H1 (cell line): ENCODE measurements around the gene ART5. TPM values are rescaled to one million over a fixed set of nuclear protein-coding genes. Genes with fewer than 3 reads are reported as not detected.

Source experiments
- CTCF ChIA-PET: fragments of 300-600 bp; sonication (Branson Sonifier 250); formaldehyde crosslinking; loops from one replicate; lab custom pipeline; 2021; ENCODE audit not compliant: partially characterized antibody; lab: Charles Lee
- POLR2A ChIA-PET: fragments of 300-600 bp; sonication (Branson Sonifier 250); formaldehyde crosslinking; loops from one replicate; lab custom pipeline; 2021; ENCODE audit warnings: inconsistent platforms; ENCODE audit not compliant: partially characterized antibody; lab: Charles Lee
- DNase-seq, 2 experiments: peaks; one replicate each; pipeline versions ENCODE4 v3.0.0 to v3.0.0-alpha.2; 2010 to 2022; ENCODE audit warnings: low spot score in 2 of 2, low read depth in 1 of 2, mixed read lengths in 1 of 2
- FAIRE-seq: peaks from 2 replicates; lab custom pipeline; 2011; peaks lifted over from hg19 to GRCh38; lab: Jason Lieb, UNC
- H2AFZ ChIP-seq: 2 replicates; pipeline ENCODE4 v1.8.1; 2012; ENCODE audit warnings: low read length, inconsistent platforms
- H2AK5ac ChIP-seq: 2 replicates; pipeline ENCODE4 v1.6.1; 2013; ENCODE audit warnings: low read depth, low read length
- H2BK120ac ChIP-seq: replicated peaks from 2 replicates; pipeline ENCODE3; 2013; ENCODE audit warnings: low read depth, low read length, inconsistent platforms
- H2BK12ac ChIP-seq: 2 replicates; pipeline ENCODE4 v1.6.1; 2013; ENCODE audit warnings: low read depth, low read length
- H2BK15ac ChIP-seq: 2 replicates; pipeline ENCODE4 v1.6.1; 2013; ENCODE audit warnings: low read length
- H2BK20ac ChIP-seq: 2 replicates; pipeline ENCODE4 v1.6.1; 2013; ENCODE audit warnings: low read length
- H2BK5ac ChIP-seq: 2 replicates; pipeline ENCODE4 v1.6.1; 2013; ENCODE audit warnings: low read depth, low read length
- H3K14ac ChIP-seq: 2 replicates; pipeline ENCODE4 v1.6.1; 2013; ENCODE audit warnings: inconsistent platforms; ENCODE audit not compliant: insufficient read length
- H3K18ac ChIP-seq: 2 replicates; pipeline ENCODE4 v1.6.1; 2013; ENCODE audit warnings: low read length; ENCODE audit errors: extremely low read depth
- H3K23ac ChIP-seq: 2 replicates; pipeline ENCODE4 v1.6.1; 2013; ENCODE audit warnings: inconsistent platforms; ENCODE audit not compliant: insufficient read length
- H3K23me2 ChIP-seq: 2 replicates; pipeline ENCODE4 v1.6.1; 2013; ENCODE audit warnings: low read depth, low read length
- H3K27ac ChIP-seq: 2 replicates; pipeline ENCODE4 v1.6.1; 2011; ENCODE audit warnings: low read depth, low read length, inconsistent platforms
- H3K27me3 ChIP-seq, 4 experiments: replicated peaks in 1 of 4; 1 replicate in 1 of 4; 2 replicates in 3 of 4; pipeline versions ENCODE4 v1.6.1 to v1.8.1; 2011 to 2013; ENCODE audit warnings: low read length in 3 of 4, mild to moderate bottlenecking in 3 of 4, inconsistent platforms in 2 of 4, mixed read lengths in 2 of 4, moderate library complexity in 1 of 4; ENCODE audit not compliant: control insufficient read depth in 3 of 4, insufficient read depth in 3 of 4; ENCODE audit errors: extremely low read depth in 1 of 4
- H3K36me3 ChIP-seq, 4 experiments: 2 replicates each; pipeline versions ENCODE4 v1.6.1 to v1.8.1; 2011 to 2013; ENCODE audit warnings: mild to moderate bottlenecking in 4 of 4, low read length in 3 of 4, moderate library complexity in 2 of 4, control low read depth in 1 of 4, inconsistent platforms in 1 of 4; ENCODE audit not compliant: insufficient read depth in 4 of 4, control insufficient read depth in 2 of 4
- H3K4ac ChIP-seq: replicated peaks from 2 replicates; pipeline ENCODE3; 2013; ENCODE audit warnings: low read length, low read depth, mixed read lengths, inconsistent platforms; ENCODE audit not compliant: insufficient read length
- H3K4me1 ChIP-seq, 4 experiments: replicated peaks in 1 of 4; 1 replicate in 1 of 4; 2 replicates in 3 of 4; pipeline versions ENCODE4 v1.6.1 to v1.8.1; 2011 to 2013; ENCODE audit warnings: low read length in 3 of 4, inconsistent platforms in 2 of 4, mixed read lengths in 1 of 4; ENCODE audit not compliant: insufficient read depth in 4 of 4, control insufficient read depth in 3 of 4
- H3K4me2 ChIP-seq, 2 experiments: 2 replicates each; pipeline versions ENCODE4 v1.6.1 to v1.8.1; 2011 to 2013; ENCODE audit warnings: low read depth in 2 of 2, low read length in 2 of 2, control low read depth in 1 of 2, inconsistent platforms in 1 of 2, mild to moderate bottlenecking in 1 of 2; ENCODE audit not compliant: insufficient read depth in 1 of 2
- H3K4me3 ChIP-seq, 4 experiments: fragments of 200-600, 300-600 bp in 1 of 4; sonication (generic), shearing (Covaris generic), sonication (Bioruptor Twin) in 1 of 4; 2 replicates each; pipeline versions ENCODE4 v1.5.1 to v1.8.1; 2011 to 2016; ENCODE audit warnings: low read length in 4 of 4, low read depth in 3 of 4, control low read depth in 2 of 4, inconsistent platforms in 2 of 4, mild to moderate bottlenecking in 2 of 4, mixed read lengths in 1 of 4, moderate library complexity in 1 of 4; ENCODE audit not compliant: insufficient read depth in 2 of 4; ENCODE audit errors: extremely low read depth in 1 of 4
- H3K56ac ChIP-seq: replicated peaks from 2 replicates; pipeline ENCODE3; 2013; ENCODE audit warnings: low read depth, mild to moderate bottlenecking, mixed read lengths, low read length, inconsistent platforms; ENCODE audit not compliant: insufficient read length
- H3K79me1 ChIP-seq: 2 replicates; pipeline ENCODE4 v1.6.1; 2013; ENCODE audit warnings: low read depth, low read length, control low read depth
- H3K79me2 ChIP-seq, 2 experiments: 2 replicates each; pipeline versions ENCODE4 v1.6.1 to v1.8.1; 2012 to 2013; ENCODE audit warnings: low read length in 2 of 2, mild to moderate bottlenecking in 2 of 2, inconsistent platforms in 1 of 2; ENCODE audit not compliant: insufficient read depth in 2 of 2, control insufficient read depth in 1 of 2
- H3K9ac ChIP-seq, 4 experiments: replicated peaks in 1 of 4; 1 replicate in 1 of 4; 2 replicates in 3 of 4; pipeline versions ENCODE4 v1.6.1 to v1.8.1; 2011 to 2013; ENCODE audit warnings: low read depth in 3 of 4, low read length in 3 of 4, control low read depth in 2 of 4, mild to moderate bottlenecking in 2 of 4, moderate library complexity in 2 of 4, inconsistent platforms in 1 of 4; ENCODE audit errors: extremely low read depth in 1 of 4
- H3K9me3 ChIP-seq, 2 experiments: 2 replicates each; pipeline versions ENCODE4 v1.6.1 to v1.8.1; 2012 to 2013; ENCODE audit warnings: mild to moderate bottlenecking in 2 of 2, moderate library complexity in 2 of 2, control low read depth in 1 of 2, inconsistent platforms in 1 of 2, low read depth in 1 of 2, low read length in 1 of 2, mixed read lengths in 1 of 2; ENCODE audit not compliant: insufficient read depth in 2 of 2
- H4K20me1 ChIP-seq, 2 experiments: replicated peaks in 1 of 2; 2 replicates each; pipeline versions ENCODE3 to v1.8.1; 2011 to 2013; ENCODE audit warnings: inconsistent platforms in 2 of 2, low read length in 2 of 2, mild to moderate bottlenecking in 1 of 2; ENCODE audit not compliant: insufficient read depth in 2 of 2, control insufficient read depth in 1 of 2
- H4K5ac ChIP-seq: 2 replicates; pipeline ENCODE4 v1.6.1; 2013; ENCODE audit warnings: low read length, low read depth, mixed read lengths, inconsistent platforms; ENCODE audit not compliant: insufficient read length
- H4K8ac ChIP-seq: 2 replicates; pipeline ENCODE4 v1.8.0; 2013; ENCODE audit warnings: mild to moderate bottlenecking, moderate library complexity, low read length, inconsistent platforms; ENCODE audit not compliant: insufficient read depth; ENCODE audit errors: extremely low read depth
- H4K91ac ChIP-seq: replicated peaks from 2 replicates; pipeline ENCODE3; 2013; ENCODE audit warnings: low read length, mixed read lengths, inconsistent platforms; ENCODE audit not compliant: insufficient read length
- CEBPB ChIP-seq: IDR thresholded peaks from 2 replicates; pipeline ENCODE4 v1.6.1; 2012; ENCODE audit warnings: low read depth, low read length
- E2F6 ChIP-seq: IDR thresholded peaks from 2 replicates; pipeline ENCODE4 v1.6.1; 2012; ENCODE audit warnings: inconsistent platforms
- GABPA ChIP-seq: IDR thresholded peaks from 2 replicates; pipeline ENCODE4 v1.6.1; 2011; ENCODE audit warnings: mild to moderate bottlenecking, low read length, moderate library complexity, borderline replicate concordance; ENCODE audit not compliant: insufficient read depth
- JUN ChIP-seq: IDR thresholded peaks from 2 replicates; pipeline ENCODE4 v1.6.1; 2011; ENCODE audit warnings: low read depth, mild to moderate bottlenecking, improper control_type of control experiment, low read length
- POLR2AphosphoS5 ChIP-seq: IDR thresholded peaks from 2 replicates; pipeline ENCODE4 v1.6.1; 2011; ENCODE audit warnings: low read depth, low read length
- RAD21 ChIP-seq, 2 experiments: IDR thresholded peaks in 1 of 2; conservative IDR thresholded peaks in 1 of 2; 2 replicates each; pipeline ENCODE4 v1.6.1; 2011; ENCODE audit warnings: low read depth in 2 of 2, low read length in 2 of 2, improper control_type of control experiment in 1 of 2, inconsistent platforms in 1 of 2, mild to moderate bottlenecking in 1 of 2, moderate library complexity in 1 of 2
- SP2 ChIP-seq: IDR thresholded peaks from 2 replicates; pipeline ENCODE4 v1.6.1; 2012; ENCODE audit warnings: mild to moderate bottlenecking, low read length, inconsistent platforms
- SRF ChIP-seq: IDR thresholded peaks from 2 replicates; pipeline ENCODE4 v1.6.1; 2011; ENCODE audit warnings: mild to moderate bottlenecking, low read depth, low read length, moderate library complexity
- TAF1 ChIP-seq: IDR thresholded peaks from 2 replicates; pipeline ENCODE4 v1.6.1; 2011; ENCODE audit warnings: mild to moderate bottlenecking, low read depth, low read length
- USF2 ChIP-seq: IDR thresholded peaks from 2 replicates; pipeline ENCODE4 v1.6.1; 2011; ENCODE audit warnings: low read length, improper control_type of control experiment
- WGBS, 2 experiments: shearing (Covaris generic) in 1 of 2; methylation state at CpG; one replicate each; pipeline versions ENCODE4 v1.1.6 to v1.1.7; 2013 to 2015; ENCODE audit warnings: low lambda C conversion rate in 2 of 2, mixed read lengths in 2 of 2, inconsistent platforms in 1 of 2, low coverage in 1 of 2, missing lambda C conversion rate in 1 of 2; ENCODE audit not compliant: insufficient replicate concordance in 2 of 2, insufficient coverage in 1 of 2, insufficient read length in 1 of 2; ENCODE audit errors: extremely low coverage in 1 of 2, missing lambda C conversion rate in 1 of 2; 5-methylcytosine and 5-hydroxymethylcytosine counted together
- polyA plus RNA-seq, 7 experiments: library from polyadenylated mRNA; depleted of rRNA in 3 of 7; stranded (reverse) in 5 of 7; unstranded in 2 of 7; fragments of >200 nt in 5 of 7; fragments of 200-250 nt in 2 of 7; gene quantifications; 1 replicate in 5 of 7; 2 replicates in 1 of 7; 4 replicates in 1 of 7; pipeline versions ENCODE4 v1.2.1 to v1.2.3, GENCODE V29; 2011 to 2013; ENCODE audit warnings: missing spikeins in 2 of 7, mixed read lengths in 2 of 7
- total RNA-seq: library from RNA; stranded (reverse); fragmentation: NEBNext Ultra II Directional; extraction: Animal tissue kit (Norgen Biotek cat#: 25700); gene quantifications from 2 replicates; pipeline ENCODE4 v1.2.1, GENCODE V29; 2021

ART5 gene
- total and polyA plus RNA-seq, 2 of the 8 experiments (the other 6 are each of a cell fraction or from before 2014, with no cell fraction given) = 6.0 to 7.5 TPM

DNA sequence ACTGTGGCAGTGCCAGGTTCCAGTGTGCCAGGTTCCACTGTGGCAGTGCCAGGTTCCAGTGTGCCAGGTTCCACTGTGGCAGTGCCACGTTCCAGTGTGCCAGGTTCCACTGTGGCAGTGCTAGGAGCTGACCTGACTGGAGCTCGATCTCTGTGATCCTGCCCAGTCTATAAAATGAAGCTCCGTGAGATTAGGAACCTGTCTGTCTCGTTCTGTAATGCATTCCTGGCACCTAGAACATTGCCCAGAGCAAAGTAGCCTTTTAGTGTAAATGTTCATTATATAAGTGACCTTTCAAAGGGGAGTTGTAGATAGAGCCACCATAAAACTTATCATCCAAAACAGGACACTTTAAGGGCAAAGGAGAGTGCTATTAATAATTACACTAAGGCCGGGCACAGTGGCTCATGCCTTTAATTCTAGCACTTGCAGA is 36.0 kb downstream of the ART5 start:
- Histone ChIP-seq H3K27ac (no peak overlapping the region), H2BK5ac (no peak overlapping the region), H3K14ac (no peak overlapping the region), H2BK12ac (no peak overlapping the region), H2BK20ac (no peak overlapping the region), H3K27me3 (no peaks in the 10 kb centered on the region), H3K23me2 (no peaks in the 10 kb centered on the region), H4K5ac (no peak overlapping the region), H2BK120ac (no peak overlapping the region), H4K91ac (no peak overlapping the region), H3K9ac (no peak overlapping the region), H3K23ac (no peak overlapping the region), H2AFZ (no peak overlapping the region), H3K4me1 (no peaks in the 10 kb centered on the region), H4K8ac (no peak overlapping the region), H4K20me1 (no peaks in the 10 kb centered on the region), H3K79me1 (no peaks in the 10 kb centered on the region), H3K4me2 (no peak overlapping the region), H3K56ac (no peak overlapping the region), H2BK15ac (no peak overlapping the region), H3K18ac (no peak overlapping the region), H3K4ac (no peak overlapping the region), H3K79me2 (no peaks in the 10 kb centered on the region), H3K4me3 (no peak overlapping the region), H3K9me3 (no peaks in the 10 kb centered on the region), H3K36me3 (no peaks in the 10 kb centered on the region), H2AK5ac (no peak overlapping the region)
- TF ChIP-seq SP2 = no peak
- TF ChIP-seq RAD21 (IDR thresholded peaks at IDR 0.05 in 1 of 2, conservative IDR thresholded peaks at IDR 0.05 in 1 of 2; ENCODE audit: low read depth in 2 of 2, low read length in 2 of 2) = no peak
- no peak for TF ChIP-seq E2F6
- TF ChIP-seq GABPA = no peak
- no peak for TF ChIP-seq POLR2AphosphoS5
- TF ChIP-seq JUN = no peak
- no peak for TF ChIP-seq USF2
- no peak for TF ChIP-seq SRF
- no peak for TF ChIP-seq TAF1
- no peak for TF ChIP-seq CEBPB
- 85% methylated on average over 5 of the region's 5 CpGs; no CpG with 5 or more reads in 1 of the 2 experiments for WGBS, 2 experiments
- ChIA-PET POLR2A (no interaction called here), CTCF (no interaction called here)
- DNase-seq = no peak
- no peak for FAIRE-seq
